ENCODE results near the gene CYGB.

CYGB gene

GRCh38 chr17:76500747-76501017, 36.8 kb downstream of the CYGB start:
- no peak for DNase-seq (ENCODE audit: low read depth)

GRCh38 chr17:76500074-76500746, 37.3 kb downstream of the CYGB start:
- DNase-seq (ENCODE audit: low read depth) = no peak

- no peak for DNase-seq (ENCODE audit: low read depth)
Observed at GRCh38 chr17:76499267-76499667, 38.2 kb downstream of the CYGB start.

DNA sequence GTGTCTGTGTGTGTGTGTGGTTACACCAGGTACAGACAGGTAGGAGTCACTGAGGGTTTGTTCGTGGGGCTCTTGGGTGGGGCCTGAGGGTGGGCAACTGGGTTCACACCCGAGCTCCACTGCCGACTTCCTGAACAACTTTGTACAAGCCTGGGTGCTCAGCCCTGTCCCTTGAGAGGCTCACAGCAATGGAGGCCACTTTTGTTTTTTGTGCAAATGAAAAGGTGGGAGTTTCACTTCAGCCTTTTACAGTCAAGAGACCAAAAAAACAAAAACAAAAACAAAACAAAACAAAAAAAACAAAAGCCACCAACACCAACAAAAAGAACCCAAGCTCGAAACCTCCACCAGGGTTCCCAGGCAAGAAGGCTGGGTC, 38.6 kb downstream of the CYGB start:
- no peak for DNase-seq (ENCODE audit: low read depth)

- no peak for DNase-seq (ENCODE audit: low read depth)
Observed at GRCh38 chr17:76497979-76498875, 39.3 kb downstream of the CYGB start.

GRCh38 chr17:76497699-76497978, 39.9 kb downstream of the CYGB start:
- DNase-seq (ENCODE audit: low read depth) = no peak

DNA sequence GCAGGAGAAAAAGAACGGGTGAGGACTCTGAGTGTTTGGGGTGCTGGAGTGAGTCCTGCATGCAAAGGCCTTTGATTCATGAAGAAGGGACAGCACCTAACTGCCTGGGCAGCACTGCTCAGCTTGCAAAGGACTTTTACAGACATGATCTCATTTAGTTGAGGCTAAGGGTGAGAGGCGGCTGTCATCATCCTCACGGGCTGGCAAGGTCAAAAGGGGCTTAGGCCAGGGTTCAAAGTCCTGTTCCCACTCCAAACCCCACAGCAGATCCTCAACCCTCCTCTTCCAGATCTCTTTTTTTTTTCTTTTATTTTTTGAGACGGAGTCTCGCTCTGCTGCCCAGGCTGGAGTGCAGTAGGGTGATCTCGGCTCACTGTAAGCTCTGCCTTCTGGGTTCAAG, 41.0 kb downstream of the CYGB start:
- DNase-seq (ENCODE audit: low read depth) = no peak

DNA sequence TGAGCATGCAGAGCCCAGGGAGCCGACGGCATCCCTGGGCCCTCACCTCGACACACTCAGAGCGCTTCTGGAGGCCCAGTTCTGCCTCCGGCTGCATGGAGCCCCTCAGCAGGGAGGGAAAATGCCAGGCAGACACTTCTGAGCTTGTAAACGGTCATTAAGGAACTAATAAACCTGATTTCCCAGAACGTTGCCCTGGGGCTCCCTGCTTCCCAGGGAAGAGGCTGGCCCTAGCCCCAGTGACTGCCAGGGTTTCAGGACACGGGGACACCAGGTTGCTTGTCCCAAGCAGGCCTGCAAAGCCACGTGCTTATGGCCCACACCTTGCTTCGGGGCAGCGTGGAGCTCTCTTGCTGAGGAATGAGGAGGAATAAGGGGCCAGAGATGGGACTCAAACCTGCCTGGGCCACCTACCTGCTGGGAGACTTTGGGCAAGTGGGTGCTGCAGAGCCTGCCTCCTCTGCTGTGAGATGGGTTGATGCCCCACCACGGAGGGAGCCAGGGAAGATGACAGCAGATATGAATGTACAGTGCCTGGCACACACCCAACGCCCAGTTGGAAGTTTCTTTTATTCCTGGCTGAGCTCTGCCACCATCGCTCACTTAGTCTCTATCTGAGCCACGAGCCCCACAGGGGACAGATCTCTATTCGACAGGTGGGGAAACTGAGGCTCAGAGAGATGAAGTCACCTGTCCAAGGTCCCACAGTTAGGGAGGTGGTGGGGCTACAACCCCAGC, 41.7 kb downstream of the CYGB start:
- DNase-seq (ENCODE audit: low read depth) = no peak

DNA sequence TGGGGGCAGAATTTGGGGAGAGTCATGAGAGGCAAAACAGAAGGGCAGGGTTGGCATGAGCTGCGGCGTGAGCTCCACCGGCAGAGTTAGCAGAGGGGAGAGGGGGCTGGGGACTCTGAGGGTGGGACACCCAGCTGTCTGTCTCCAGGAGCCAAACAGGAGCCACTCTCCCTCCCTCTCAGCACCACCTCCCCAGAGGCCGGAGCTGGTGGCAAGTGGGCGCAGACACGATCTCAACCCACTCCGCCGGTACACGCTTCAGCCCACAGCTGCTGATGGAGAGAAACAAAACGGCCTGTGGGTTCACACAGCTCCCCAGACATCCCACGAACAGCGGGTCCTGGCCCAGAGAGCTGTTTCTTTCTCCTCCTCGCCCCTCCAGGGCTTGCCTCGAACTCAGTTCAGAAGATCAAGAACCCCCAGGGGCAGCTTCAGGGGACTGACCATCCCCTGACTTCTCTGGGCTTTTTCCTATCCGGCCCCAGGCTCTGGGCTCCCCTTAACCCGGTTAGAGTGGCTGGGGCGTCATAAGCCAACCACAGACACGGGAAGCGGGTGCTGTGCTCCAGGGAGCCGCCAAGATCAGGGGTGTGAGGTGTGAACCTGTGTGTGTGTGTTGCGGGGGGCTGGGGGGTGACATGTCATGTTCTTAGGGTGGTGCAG, 43.9 kb downstream of the CYGB start:
- no peak for DNase-seq (ENCODE audit: low read depth)

DNA sequence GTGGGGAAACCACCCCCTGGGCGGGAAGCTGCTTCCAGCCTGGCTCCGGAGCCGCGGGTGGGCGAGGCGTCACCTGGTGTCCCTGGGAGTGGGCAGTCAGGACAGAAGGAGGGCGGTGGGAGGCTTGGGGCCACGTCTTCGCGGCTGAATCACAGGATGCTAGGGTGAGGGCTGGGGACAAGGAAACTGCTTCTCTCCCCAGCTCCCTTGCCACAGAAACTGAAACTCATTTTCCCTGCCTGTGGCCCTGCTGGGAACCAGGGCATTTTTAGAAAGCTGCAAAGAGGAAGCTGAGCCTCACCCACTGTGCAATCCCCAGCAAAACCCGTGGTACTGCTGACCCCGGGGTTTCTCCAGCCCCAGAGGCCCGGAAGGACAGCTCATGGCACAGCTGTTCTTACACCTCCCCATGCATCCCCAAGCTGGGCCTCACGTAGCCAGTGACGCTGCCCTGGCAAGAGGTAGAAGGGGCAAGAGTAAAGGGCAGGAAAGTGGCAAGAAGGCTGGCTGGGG, 44.5 kb downstream of the CYGB start:
- peak; percentile 40 for DNase-seq (ENCODE audit: low read depth)

DNA sequence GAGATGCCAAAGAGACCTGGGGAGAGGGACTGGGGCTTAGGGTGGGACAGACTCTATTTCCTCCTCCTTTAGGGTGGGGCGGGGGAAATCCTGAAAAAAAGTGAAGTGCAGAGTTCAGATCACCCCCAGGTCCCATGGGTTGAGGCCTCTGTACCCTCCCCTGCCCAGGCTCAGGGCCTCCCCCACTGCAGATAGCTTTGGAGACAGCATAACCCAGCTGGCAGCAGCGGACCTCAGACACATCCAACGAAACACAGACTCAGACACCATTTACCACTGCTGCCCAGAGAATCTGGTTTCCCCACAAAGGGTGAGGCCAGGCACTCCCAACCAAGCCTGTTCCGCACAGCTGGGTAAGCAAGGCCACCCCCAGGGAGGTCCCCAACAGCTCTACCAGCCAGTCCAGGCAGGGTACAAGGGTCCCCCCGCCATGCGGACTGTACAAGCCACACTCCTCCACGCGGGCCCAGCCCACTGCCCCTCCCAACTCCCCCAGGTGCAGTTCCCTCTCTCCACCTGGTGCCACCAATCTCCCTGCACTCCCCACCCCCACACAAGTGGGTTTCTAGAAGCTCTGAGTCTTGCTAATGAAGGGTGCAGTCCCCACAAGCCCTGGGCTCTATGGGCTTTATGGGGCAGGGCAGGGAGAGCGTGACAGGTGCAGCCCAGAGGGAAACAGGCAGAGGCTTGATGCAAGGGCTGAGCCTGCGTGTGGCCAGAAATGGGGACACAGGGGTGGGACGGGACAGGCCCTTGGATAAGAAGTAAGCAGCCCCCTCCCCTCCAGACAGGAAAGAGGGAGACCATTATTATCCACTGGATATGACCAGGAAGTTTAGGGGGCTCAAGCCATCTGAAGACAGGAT, 45.2 kb downstream of the CYGB start:
- DNase-seq (ENCODE audit: low read depth) = no peak

DNA sequence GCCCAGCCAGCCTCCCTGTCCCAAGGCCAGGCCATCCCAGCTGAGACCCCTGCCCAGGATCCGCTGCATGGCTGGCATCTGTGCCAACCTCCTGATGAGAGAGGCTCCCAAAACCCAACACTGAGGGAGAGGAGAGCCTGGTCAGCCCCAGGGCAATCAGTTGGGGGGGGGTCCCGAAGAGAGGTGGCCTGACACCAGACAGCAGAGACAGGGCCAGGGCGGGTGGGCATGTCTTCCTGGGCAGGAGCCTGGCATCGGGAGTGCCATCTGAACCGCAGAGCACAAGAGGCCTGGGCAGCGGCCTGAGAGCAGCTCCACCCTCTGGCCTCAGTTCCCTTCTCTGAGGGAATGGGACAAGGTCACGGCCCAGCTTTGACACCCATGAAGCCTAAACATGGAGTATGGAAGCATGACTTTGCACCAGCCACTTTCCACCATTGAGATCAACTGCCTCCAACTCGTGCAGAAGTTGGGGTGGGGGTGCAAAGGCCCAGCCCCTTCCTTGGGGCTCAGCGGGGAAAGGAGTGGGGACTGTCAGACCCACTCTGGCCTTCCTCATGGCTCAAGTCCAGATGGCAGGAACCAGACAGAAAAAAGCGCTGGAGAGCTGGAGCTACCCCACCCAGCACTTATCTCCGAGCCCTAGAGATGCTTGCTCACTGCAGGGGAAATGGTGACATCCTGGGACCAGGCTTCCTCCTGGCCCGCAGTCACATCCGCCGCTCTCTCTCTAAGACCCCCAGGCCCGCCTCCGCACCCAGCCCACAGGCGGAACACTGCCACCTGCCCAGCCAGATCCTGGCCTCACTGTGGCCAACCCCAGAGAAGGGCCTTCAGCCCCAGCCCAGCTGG, 46.0 kb downstream of the CYGB start:
- no peak for DNase-seq (ENCODE audit: low read depth)

DNA sequence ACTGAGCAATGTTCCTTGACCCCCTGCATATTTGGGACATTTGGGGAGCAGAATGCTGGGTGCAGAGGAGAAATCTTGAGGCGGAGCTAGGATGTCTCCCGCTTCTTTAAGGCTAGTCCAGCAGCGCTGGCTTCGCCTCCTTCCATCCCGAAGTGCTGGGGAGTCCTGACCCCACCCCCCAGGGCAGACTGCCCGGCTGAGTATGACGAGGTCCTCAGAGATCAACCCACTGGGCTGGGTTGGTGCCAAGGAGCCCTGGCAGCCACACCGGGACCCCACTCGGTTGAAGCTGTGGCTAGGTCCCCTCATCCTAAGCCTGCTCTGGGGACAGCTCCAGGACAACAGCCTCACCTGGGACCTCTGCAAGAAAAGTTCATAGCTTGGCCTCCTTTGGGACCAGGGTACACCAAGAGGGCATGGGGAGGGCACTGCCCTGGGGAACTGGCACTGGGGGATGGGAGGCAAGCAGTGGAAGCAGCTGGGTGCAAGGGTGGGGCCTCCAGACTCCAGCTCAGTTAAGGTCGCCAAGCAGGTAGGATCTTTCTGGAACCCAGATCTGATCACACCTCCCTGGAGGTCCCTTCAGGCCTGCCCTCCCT, 47.3 kb downstream of the CYGB start:
- no peak for DNase-seq (ENCODE audit: low read depth)

DNA sequence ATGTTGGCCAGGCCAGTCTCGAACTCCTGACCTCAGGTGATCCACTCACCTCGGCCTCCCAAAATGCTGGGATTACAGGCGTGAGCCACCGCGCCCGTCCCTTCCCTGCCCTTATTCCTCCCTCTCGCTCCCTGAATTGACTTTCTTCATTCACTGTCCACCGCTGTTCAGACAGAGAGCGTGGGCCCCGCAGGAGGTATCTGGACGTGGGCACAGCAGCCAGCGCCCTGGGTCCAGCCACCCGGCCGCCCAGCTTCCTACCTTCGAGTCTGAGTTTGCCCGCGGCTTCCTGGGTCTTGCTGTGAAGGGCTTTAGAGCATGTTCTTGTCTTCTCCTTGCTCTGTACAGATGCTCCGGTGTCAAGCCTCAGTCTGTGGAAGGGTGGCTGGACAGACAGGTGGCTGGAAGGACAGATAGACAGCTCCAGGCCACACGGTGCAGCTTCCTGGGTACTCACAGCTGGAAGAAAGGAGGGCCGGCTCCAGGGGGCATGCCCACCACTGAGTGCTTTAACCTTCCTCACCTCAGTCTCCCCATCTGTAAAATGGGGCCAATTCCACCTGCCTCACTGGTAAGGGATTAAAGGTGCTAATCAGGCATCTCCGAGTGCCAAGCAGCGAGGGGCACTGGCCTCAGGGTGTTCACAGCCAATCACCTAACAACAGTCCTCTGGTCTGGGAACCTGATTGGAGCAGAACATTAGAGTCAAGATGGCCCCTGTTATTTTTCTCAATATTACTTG, 49.9 kb downstream of the CYGB start:
- no peak for DNase-seq (ENCODE audit: low read depth)

- no peak for DNase-seq (ENCODE audit: low read depth)
Observed at GRCh38 chr17:76485569-76485968, 51.9 kb downstream of the CYGB start.

DNA sequence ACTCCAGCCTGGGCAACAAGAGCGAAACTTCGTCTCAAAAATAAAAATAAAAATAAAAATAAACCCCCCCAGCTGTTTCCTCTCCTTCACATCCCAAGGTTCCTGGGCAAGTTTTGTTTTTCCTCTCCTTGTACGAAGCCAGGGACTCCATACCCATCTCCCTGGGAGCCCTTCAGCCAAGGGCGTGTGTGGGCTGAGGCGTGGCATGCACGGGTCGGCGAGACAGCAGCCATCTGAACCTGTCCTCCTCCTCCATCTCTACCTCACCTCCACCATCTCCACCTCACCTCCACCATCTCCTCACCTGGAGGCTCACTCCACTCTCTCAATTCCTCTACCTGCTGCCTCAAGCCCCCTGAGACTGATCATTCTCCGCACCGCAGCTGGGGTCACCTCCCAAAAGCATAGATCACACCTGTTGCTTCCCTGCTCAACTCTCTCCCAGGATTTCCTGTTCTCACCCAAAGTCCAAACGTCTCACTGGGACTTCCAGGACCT, 53.2 kb downstream of the CYGB start:
- DNase-seq (ENCODE audit: low read depth) = no peak

DNA sequence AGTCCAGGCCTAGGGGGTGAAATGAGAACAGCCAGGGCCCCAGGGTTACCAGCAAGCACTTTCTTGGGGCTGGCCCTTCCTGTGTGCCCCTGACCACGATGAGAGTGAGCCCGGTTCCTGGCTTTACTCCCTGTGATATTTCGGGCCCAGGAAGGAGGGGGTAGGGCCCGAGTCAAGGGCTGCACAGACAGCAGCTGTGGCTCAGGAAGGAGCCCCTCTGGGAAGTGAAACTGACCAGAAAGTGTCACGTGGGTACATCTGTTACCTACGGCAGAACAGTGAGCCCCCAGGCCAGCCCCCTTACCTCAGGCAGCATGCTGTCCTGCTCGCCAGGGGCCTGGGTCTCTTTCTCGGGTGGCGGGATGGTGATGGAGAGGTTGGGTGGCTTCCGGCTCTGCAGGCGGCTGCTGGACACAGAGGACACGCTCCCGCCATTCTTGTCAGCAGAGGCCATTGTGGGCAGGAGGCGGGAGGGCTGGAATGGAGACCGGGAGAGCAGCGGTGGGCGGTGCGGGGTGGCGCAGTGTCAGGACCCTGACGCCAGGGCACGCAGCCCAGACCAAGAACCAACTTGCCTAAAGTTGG, 56.3 kb downstream of the CYGB start:
- DNase-seq (ENCODE audit: low read depth) = no peak

GRCh38 chr17:76480632-76481031, 56.9 kb downstream of the CYGB start:
- no peak for DNase-seq (ENCODE audit: low read depth)

GRCh38 chr17:76479515-76480060, 57.9 kb downstream of the CYGB start:
- no peak for DNase-seq (ENCODE audit: low read depth)
